IMR-90 (cell line): ENCODE data around the gene STING1. TPM values are rescaled to one million over a fixed set of nuclear protein-coding genes. Genes with fewer than 3 reads are reported as not detected.

Experiments
- ATAC-seq: fragments of 200-7000 bp; cut with Tn5 transposase; 2 replicates; pipeline ENCODE4 v1.9.1; 2020; ENCODE audit warnings: low read depth, mild to moderate bottlenecking, moderate library complexity
- BruUV-seq: library from RNA; stranded (reverse); fragments of 400-500 nt; replicated peaks from 2 replicates; lab custom pipeline; 2021; lab: Mats Ljungman, UMichigan
- CTCF ChIA-PET: fragments of 300-600 bp; formaldehyde crosslinking; extraction: SDS; loops from one replicate; lab custom pipeline; 2021; ENCODE audit warnings: antibody characterized with exemption; lab: Yijun Ruan, JAX
- POLR2A ChIA-PET: fragments of 300-600 bp; sonication (Branson Sonifier 250); formaldehyde crosslinking; loops from one replicate; lab custom pipeline; 2022; ENCODE audit warnings: antibody characterized with exemption; ENCODE audit not compliant: unreplicated experiment; lab: Charles Lee
- DNase-seq: peaks from one replicate; pipeline ENCODE4 v3.0.0; 2013
- H2AFZ ChIP-seq: replicated peaks from 2 replicates; pipeline ENCODE3; 2013; ENCODE audit warnings: low read length, mild to moderate bottlenecking; ENCODE audit not compliant: poor library complexity
- H2AK5ac ChIP-seq: 2 replicates; pipeline ENCODE4 v1.6.1; 2013; ENCODE audit warnings: low read depth, low read length, inconsistent platforms
- H2AK9ac ChIP-seq: replicated peaks from 2 replicates; pipeline ENCODE3; 2013; ENCODE audit warnings: mild to moderate bottlenecking, low read depth, low read length, moderate library complexity; ENCODE audit not compliant: poor library complexity
- H2BK120ac ChIP-seq: 2 replicates; pipeline ENCODE4 v1.6.1; 2013; ENCODE audit warnings: low read depth, low read length, inconsistent platforms
- H2BK15ac ChIP-seq: 3 replicates; pipeline ENCODE4 v1.6.1; 2013; ENCODE audit warnings: low read depth, low read length, inconsistent platforms
- H2BK20ac ChIP-seq: 2 replicates; pipeline ENCODE4 v1.6.1; 2013; ENCODE audit warnings: low read depth, mild to moderate bottlenecking, inconsistent platforms, low read length, moderate library complexity
- H2BK5ac ChIP-seq: 2 replicates; pipeline ENCODE4 v1.6.1; 2013; ENCODE audit warnings: mild to moderate bottlenecking, low read depth, low read length, inconsistent platforms; ENCODE audit not compliant: poor library complexity, severe bottlenecking
- H3K14ac ChIP-seq: replicated peaks from 2 replicates; pipeline ENCODE4 v1.6.1; 2013; ENCODE audit warnings: low read depth, low read length, inconsistent platforms
- H3K18ac ChIP-seq: 2 replicates; pipeline ENCODE4 v1.6.1; 2013; ENCODE audit warnings: low read depth, low read length, control low read depth
- H3K23ac ChIP-seq: 2 replicates; pipeline ENCODE4 v1.6.1; 2013; ENCODE audit warnings: low read depth, low read length, inconsistent platforms
- H3K27ac ChIP-seq: 2 replicates; pipeline ENCODE4 v1.5.1; 2013; ENCODE audit warnings: mild to moderate bottlenecking, control low read depth, low read length; ENCODE audit not compliant: insufficient read depth
- H3K27me3 ChIP-seq: 2 replicates; pipeline ENCODE4 v1.6.1; 2013; ENCODE audit warnings: low read length; ENCODE audit not compliant: control insufficient read depth, insufficient read depth
- H3K36me3 ChIP-seq: 2 replicates; pipeline ENCODE4 v1.6.1; 2013; ENCODE audit warnings: low read length, mixed read lengths; ENCODE audit not compliant: control insufficient read depth, insufficient read depth
- H3K4ac ChIP-seq: 2 replicates; pipeline ENCODE4 v1.6.1; 2013; ENCODE audit warnings: low read depth, low read length, inconsistent platforms
- H3K4me1 ChIP-seq: 2 replicates; pipeline ENCODE4 v1.6.1; 2013; ENCODE audit warnings: low read length, mixed read lengths; ENCODE audit not compliant: control insufficient read depth, insufficient read depth
- H3K4me2 ChIP-seq: 2 replicates; pipeline ENCODE4 v1.6.1; 2013; ENCODE audit warnings: low read depth, mild to moderate bottlenecking, control low read depth, low read length, moderate library complexity
- H3K4me3 ChIP-seq: 2 replicates; pipeline ENCODE4 v1.5.1; 2013; ENCODE audit warnings: low read depth, mild to moderate bottlenecking, control low read depth, low read length, moderate library complexity; ENCODE audit not compliant: insufficient read depth
- H3K56ac ChIP-seq: 2 replicates; pipeline ENCODE4 v1.6.1; 2013; ENCODE audit warnings: low read length, inconsistent platforms; ENCODE audit not compliant: insufficient read depth; ENCODE audit errors: extremely low read depth
- H3K79me1 ChIP-seq, 2 experiments: 2 replicates each; pipeline ENCODE4 v1.6.1; 2013; ENCODE audit warnings: low read length in 2 of 2, inconsistent platforms in 1 of 2, low read depth in 1 of 2
- H3K9ac ChIP-seq: 2 replicates; pipeline ENCODE4 v1.6.1; 2013; ENCODE audit warnings: low read depth, low read length, control low read depth
- H3K9me1 ChIP-seq: 2 replicates; pipeline ENCODE4 v1.6.1; 2013; ENCODE audit warnings: low read length, inconsistent platforms; ENCODE audit not compliant: insufficient read depth
- H3K9me3 ChIP-seq: 2 replicates; pipeline ENCODE4 v1.6.1; 2013; ENCODE audit warnings: low read length; ENCODE audit not compliant: control insufficient read depth, insufficient read depth
- H4K20me1 ChIP-seq: 2 replicates; pipeline ENCODE4 v1.6.1; 2013; ENCODE audit warnings: low read length, inconsistent platforms; ENCODE audit not compliant: insufficient read depth
- H4K5ac ChIP-seq: 2 replicates; pipeline ENCODE4 v1.6.1; 2013; ENCODE audit warnings: mild to moderate bottlenecking, low read depth, low read length, control low read depth
- H4K8ac ChIP-seq, 2 experiments: 2 replicates each; pipeline ENCODE4 v1.6.1; 2013; ENCODE audit warnings: low read depth in 2 of 2, low read length in 2 of 2, control low read depth in 1 of 2, inconsistent platforms in 1 of 2
- H4K91ac ChIP-seq: 2 replicates; pipeline ENCODE4 v1.6.1; 2013; ENCODE audit warnings: low read depth, low read length, inconsistent platforms; ENCODE audit not compliant: insufficient read depth
- CEBPB ChIP-seq: IDR thresholded peaks from 2 replicates; pipeline ENCODE4 v1.6.1; 2012; ENCODE audit warnings: low read depth, low read length, improper control_type of control experiment
- CHD1 ChIP-seq: IDR thresholded peaks from 2 replicates; pipeline ENCODE4 v1.6.1; 2012; ENCODE audit warnings: low read depth, low read length, improper control_type of control experiment
- ELK1 ChIP-seq: fragments of 150-350 bp; IDR thresholded peaks from 2 replicates; pipeline ENCODE4 v1.6.1; 2016; ENCODE audit warnings: low read depth, mild to moderate bottlenecking, low read length, moderate library complexity, borderline replicate concordance
- FOS ChIP-seq: fragments of 150-350 bp; IDR thresholded peaks from 2 replicates; pipeline ENCODE4 v1.6.1; 2016; ENCODE audit warnings: low read depth, low read length
- MAFK ChIP-seq: IDR thresholded peaks from 2 replicates; pipeline ENCODE4 v1.6.1; 2012; ENCODE audit warnings: low read depth, low read length, improper control_type of control experiment
- MXI1 ChIP-seq: IDR thresholded peaks from 2 replicates; pipeline ENCODE4 v1.6.1; 2012; ENCODE audit warnings: low read depth, mild to moderate bottlenecking, low read length, moderate library complexity, borderline replicate concordance
- NFE2L2 ChIP-seq: fragments of 150-350 bp; IDR thresholded peaks from 2 replicates; pipeline ENCODE4 v1.6.1; 2016; ENCODE audit warnings: low read depth, mild to moderate bottlenecking, low read length
- RCOR1 ChIP-seq: IDR thresholded peaks from 2 replicates; pipeline ENCODE4 v1.6.1; 2012; ENCODE audit warnings: mild to moderate bottlenecking, low read length, improper control_type of control experiment; ENCODE audit not compliant: insufficient replicate concordance
- RFX5 ChIP-seq: IDR thresholded peaks from 2 replicates; pipeline ENCODE4 v1.8.0; 2012; ENCODE audit warnings: low read depth, mild to moderate bottlenecking, low read length, moderate library complexity
- SMC3 ChIP-seq: fragments of 150-350 bp; IDR thresholded peaks from 2 replicates; pipeline ENCODE4 v1.6.1; 2016; ENCODE audit warnings: low read depth, mild to moderate bottlenecking, antibody characterized with exemption, low read length, moderate library complexity
- USF2 ChIP-seq: fragments of 150-350 bp; IDR thresholded peaks from 2 replicates; pipeline ENCODE4 v1.6.1; 2017; ENCODE audit warnings: mild to moderate bottlenecking, antibody characterized with exemption, low read length, low read depth
- WGBS, 2 experiments: methylation state at CpG; one replicate each; pipeline versions ENCODE4 v1.1.5 to v1.1.7; 2013; ENCODE audit warnings: missing lambda C conversion rate in 2 of 2; ENCODE audit not compliant: insufficient read length in 1 of 2; ENCODE audit errors: extremely low coverage in 2 of 2; 5-methylcytosine and 5-hydroxymethylcytosine counted together
- dilution Hi-C: fragments of 300-500 bp; cut with HindIII; formaldehyde crosslinking; loops from one replicate; pipeline ENCODE4 v1.14.3; 2018; ENCODE audit warnings: low sequenced_read_pairs; ENCODE audit not compliant: unreplicated experiment
- in situ Hi-C: fragments of 300-500 bp; cut with MboI; formaldehyde crosslinking; loops from 3 replicates; pipeline ENCODE4 v1.14.3; 2019; ENCODE audit warnings: low sequenced_read_pairs, inconsistent platforms, mixed read lengths
- intact Hi-C: fragments of 100-400 bp; cut with micrococcal nuclease; formaldehyde crosslinking; loops from 2 replicates; pipeline ENCODE4 v1.10.0; 2022
- polyA plus RNA-seq, 3 experiments: library from polyadenylated mRNA; depleted of rRNA; stranded (reverse); fragments of >200 nt; gene quantifications; 2 replicates each; pipeline ENCODE4 v1.2.3, GENCODE V29; 2012; ENCODE audit warnings: low replicate concordance in 1 of 3
- total RNA-seq: library from RNA; depleted of rRNA; stranded (reverse); fragments of >200 nt; gene quantifications from 2 replicates; pipeline ENCODE4 v1.2.3, GENCODE V29; 2012

STING1 gene
- total and polyA plus RNA-seq, 2 of the 4 experiments (the other 2 are of a cell fraction), result 18.6 to 63.5 TPM

GRCh38 chr5:139492700-139493192, 10.2 kb upstream of the STING1 start:
- Histone ChIP-seq H3K9ac (no peak overlapping the region; the same call in 1 of the 2 replicates), H3K4me1 (peaks cover 19% of the 10 kb centered on the region), H4K5ac (no peak overlapping the region; the same call in 1 of the 2 replicates), H4K91ac (no peak overlapping the region), H3K27me3 (no peaks in the 10 kb centered on the region), H2BK15ac (peak overlapping the region; percentile 30; the same call in 1 of the 3 replicates), H2BK5ac (peak overlapping the region; percentile 41), H2BK120ac (peak overlapping the region; percentile 43), H2AK9ac (no peak overlapping the region), H3K14ac (peak overlapping the region; percentile 18; the same call in 1 of the 2 replicates), H3K56ac (no peak overlapping the region), H2BK20ac (peak overlapping the region; percentile 47), H3K36me3 (no peaks in the 10 kb centered on the region), H3K9me3 (no peaks in the 10 kb centered on the region), H3K23ac (peak overlapping the region; percentile 39; the same call in 1 of the 2 replicates), H3K4me2 (peak overlapping the region; percentile 62), H3K4ac (peak overlapping the region; percentile 61), H4K8ac (peak overlapping the region in 1 of 2 experiments; percentile 59; a peak in 2 of 4 replicates), H2AK5ac (0 out of 2 replicates have a peak overlapping the region, but pooled peaks have one; percentile 3), H3K9me1 (peaks cover 20% of the 10 kb centered on the region), H4K20me1 (no peaks in the 10 kb centered on the region), H3K18ac (no peak overlapping the region), H3K79me1 (no peaks in the 10 kb centered on the region), H2AFZ (peak overlapping the region; percentile 69), H3K27ac (peak overlapping the region; percentile 64), H3K4me3 (no peak overlapping the region)
- DNase-seq (peak; percentile 63), ATAC-seq (peak; percentile 73)
- in situ Hi-C loops, result no loop called here
- dilution Hi-C loops, result no loop called here
- intact Hi-C loops, result no loop called here
- POLR2A ChIA-PET, result no interaction called here
- CTCF ChIA-PET, result no interaction called here
- BruUV-seq, result no TSS peak
- WGBS, 2 experiments, result no CpG with 5 or more reads among the region's 6 CpGs
- TF ChIP-seq MAFK, result no peak
- TF ChIP-seq SMC3, result no peak
- TF ChIP-seq ELK1, result no peak
- no peak for TF ChIP-seq CHD1
- no peak for TF ChIP-seq CEBPB
- TF ChIP-seq RFX5, result no peak
- no peak for TF ChIP-seq MXI1
- TF ChIP-seq NFE2L2, result no peak
- TF ChIP-seq FOS, result no peak
- no peak for TF ChIP-seq RCOR1
- TF ChIP-seq USF2, result no peak
